ENCODE data around the gene SETBP1.

DNA sequence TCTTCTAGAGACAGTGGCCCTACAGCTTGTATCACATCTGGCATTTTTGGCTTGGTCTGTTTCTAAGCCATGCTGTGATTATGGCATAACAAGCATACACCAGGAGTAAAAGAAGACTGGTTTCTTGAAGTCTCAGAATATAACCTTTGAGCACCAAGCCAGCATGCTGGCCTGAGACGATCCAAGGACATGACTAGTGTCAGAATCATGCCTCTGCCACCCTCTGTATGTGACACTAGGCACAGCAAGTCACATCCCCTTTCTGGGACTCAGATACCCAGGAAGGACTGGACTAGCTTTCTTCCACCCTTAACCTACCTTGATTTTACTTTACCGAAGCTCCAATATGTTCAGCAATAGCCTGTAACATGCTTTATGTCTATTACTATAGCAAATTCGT is 345.5 kb downstream of the SETBP1 start:
- no peak for TF ChIP-seq POLR2A (IDR thresholded peaks at IDR 0.05)
- TF ChIP-seq, protein P1, sequence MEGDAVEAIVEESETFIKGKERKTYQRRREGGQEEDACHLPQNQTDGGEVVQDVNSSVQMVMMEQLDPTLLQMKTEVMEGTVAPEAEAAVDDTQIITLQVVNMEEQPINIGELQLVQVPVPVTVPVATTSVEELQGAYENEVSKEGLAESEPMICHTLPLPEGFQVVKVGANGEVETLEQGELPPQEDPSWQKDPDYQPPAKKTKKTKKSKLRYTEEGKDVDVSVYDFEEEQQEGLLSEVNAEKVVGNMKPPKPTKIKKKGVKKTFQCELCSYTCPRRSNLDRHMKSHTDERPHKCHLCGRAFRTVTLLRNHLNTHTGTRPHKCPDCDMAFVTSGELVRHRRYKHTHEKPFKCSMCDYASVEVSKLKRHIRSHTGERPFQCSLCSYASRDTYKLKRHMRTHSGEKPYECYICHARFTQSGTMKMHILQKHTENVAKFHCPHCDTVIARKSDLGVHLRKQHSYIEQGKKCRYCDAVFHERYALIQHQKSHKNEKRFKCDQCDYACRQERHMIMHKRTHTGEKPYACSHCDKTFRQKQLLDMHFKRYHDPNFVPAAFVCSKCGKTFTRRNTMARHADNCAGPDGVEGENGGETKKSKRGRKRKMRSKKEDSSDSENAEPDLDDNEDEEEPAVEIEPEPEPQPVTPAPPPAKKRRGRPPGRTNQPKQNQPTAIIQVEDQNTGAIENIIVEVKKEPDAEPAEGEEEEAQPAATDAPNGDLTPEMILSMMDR (IDR thresholded peaks at IDR 0.05): no peak

Measured in lower leg skin (tissue), 3 donors.